HEK293 (cell line): ENCODE data around the gene FIGN.

Source experiments
- GLI2 ChIP-seq: fragments of 450-650 bp; formaldehyde crosslinking; IDR thresholded peaks from 2 replicates; pipeline ENCODE4; 2017; ENCODE audit warnings: missing biosample characterization, missing genetic modification characterization, low read depth, borderline replicate concordance
- IKZF3 ChIP-seq: fragments of 450-650 bp; IDR thresholded peaks from 2 replicates; pipeline ENCODE4 v1.5.0; 2018; ENCODE audit warnings: missing biosample characterization, mild to moderate bottlenecking, missing genetic modification characterization, moderate library complexity
- RBAK ChIP-seq: fragments of 450-650 bp; formaldehyde crosslinking; IDR thresholded peaks from 2 replicates; pipeline ENCODE4 v1.5.1; 2016; ENCODE audit warnings: missing biosample characterization, missing genetic modification characterization
- YY1 ChIP-seq: fragments of 450-650 bp; formaldehyde crosslinking; IDR thresholded peaks from 2 replicates; pipeline ENCODE4 v1.5.1; 2018; ENCODE audit warnings: missing biosample characterization, missing genetic modification characterization
- ZFP3 ChIP-seq: fragments of 450-650 bp; formaldehyde crosslinking; IDR thresholded peaks from 2 replicates; pipeline ENCODE4 v1.5.1; 2016; ENCODE audit warnings: low read depth, missing biosample characterization, missing genetic modification characterization
- ZNF138 ChIP-seq: fragments of 450-650 bp; formaldehyde crosslinking; IDR thresholded peaks from 2 replicates; pipeline ENCODE4 v1.5.1; 2016; ENCODE audit warnings: missing biosample characterization, missing genetic modification characterization, borderline replicate concordance
- ZNF140 ChIP-seq: fragments of 450-650 bp; formaldehyde crosslinking; IDR thresholded peaks from 2 replicates; pipeline ENCODE4 v1.5.1; 2016; ENCODE audit warnings: missing biosample characterization, missing genetic modification characterization
- ZNF146 ChIP-seq: fragments of 450-650 bp; formaldehyde crosslinking; IDR thresholded peaks from 2 replicates; pipeline ENCODE4 v1.5.1; 2016; ENCODE audit warnings: missing biosample characterization, missing genetic modification characterization
- ZNF16 ChIP-seq: fragments of 450-650 bp; formaldehyde crosslinking; IDR thresholded peaks from 2 replicates; pipeline ENCODE4 v1.5.1; 2016; ENCODE audit warnings: low read depth, missing biosample characterization, missing genetic modification characterization
- ZNF19 ChIP-seq: fragments of 450-650 bp; formaldehyde crosslinking; IDR thresholded peaks from 2 replicates; pipeline ENCODE4; 2016; ENCODE audit warnings: missing biosample characterization, missing genetic modification characterization, low read depth
- ZNF324 ChIP-seq: fragments of 450-650 bp; formaldehyde crosslinking; IDR thresholded peaks from 2 replicates; pipeline ENCODE4 v1.5.1; 2016; ENCODE audit warnings: missing biosample characterization, missing genetic modification characterization
- ZNF341 ChIP-seq: fragments of 450-650 bp; formaldehyde crosslinking; IDR thresholded peaks from 2 replicates; pipeline ENCODE4; 2016; ENCODE audit warnings: low read depth, missing biosample characterization, missing genetic modification characterization
- ZNF391 ChIP-seq: fragments of 450-650 bp; formaldehyde crosslinking; IDR thresholded peaks from 2 replicates; pipeline ENCODE4 v1.5.1; 2016; ENCODE audit warnings: low read depth, missing biosample characterization, missing genetic modification characterization, borderline replicate concordance
- ZNF426 ChIP-seq: fragments of 450-650 bp; formaldehyde crosslinking; IDR thresholded peaks from 2 replicates; pipeline ENCODE4 v1.5.1; 2017; ENCODE audit warnings: missing biosample characterization, missing genetic modification characterization, mild to moderate bottlenecking, inconsistent platforms, moderate library complexity
- ZNF473 ChIP-seq: fragments of 450-650 bp; formaldehyde crosslinking; IDR thresholded peaks from 2 replicates; pipeline ENCODE4 v1.5.1; 2017; ENCODE audit warnings: missing biosample characterization, missing genetic modification characterization
- ZNF501 ChIP-seq: fragments of 450-650 bp; formaldehyde crosslinking; IDR thresholded peaks from 2 replicates; pipeline ENCODE4 v1.5.1; 2016; ENCODE audit warnings: missing biosample characterization, missing genetic modification characterization
- ZNF529 ChIP-seq: fragments of 450-650 bp; formaldehyde crosslinking; IDR thresholded peaks from 2 replicates; pipeline ENCODE4 v1.5.1; 2017; ENCODE audit warnings: missing genetic modification characterization, missing biosample characterization; ENCODE audit not compliant: insufficient replicate concordance
- ZNF549 ChIP-seq: fragments of 450-650 bp; IDR thresholded peaks from 2 replicates; pipeline ENCODE4 v1.5.1; 2018; ENCODE audit warnings: missing biosample characterization, missing genetic modification characterization, mild to moderate bottlenecking, inconsistent platforms, moderate library complexity
- ZNF561 ChIP-seq: fragments of 450-650 bp; IDR thresholded peaks from 2 replicates; pipeline ENCODE4 v1.5.1; 2018; ENCODE audit warnings: missing biosample characterization, missing genetic modification characterization, borderline replicate concordance
- ZNF585B ChIP-seq: fragments of 450-650 bp; formaldehyde crosslinking; IDR thresholded peaks from 2 replicates; pipeline ENCODE4 v1.5.1; 2016; ENCODE audit warnings: missing biosample characterization, missing genetic modification characterization
- ZNF747 ChIP-seq: fragments of 450-650 bp; formaldehyde crosslinking; IDR thresholded peaks from 2 replicates; pipeline ENCODE4 v1.5.1; 2016; ENCODE audit warnings: missing biosample characterization, missing genetic modification characterization
- TF ChIP-seq, protein P1 (sequence below): fragments of 450-650 bp; formaldehyde crosslinking; IDR thresholded peaks from 2 replicates; pipeline ENCODE4 v1.5.1; 2016; ENCODE audit warnings: missing biosample characterization, missing genetic modification characterization, borderline replicate concordance
- TF ChIP-seq, protein P2 (sequence below): sonication (generic); formaldehyde crosslinking; IDR thresholded peaks from 2 replicates; pipeline ENCODE4 v1.8.1; 2022; ENCODE audit warnings: mild to moderate bottlenecking, moderate library complexity, missing genetic modification reagents
- TF ChIP-seq, protein P3 (sequence below): fragments of 450-650 bp; formaldehyde crosslinking; IDR thresholded peaks from 2 replicates; pipeline ENCODE4 v1.5.1; 2016; ENCODE audit warnings: missing biosample characterization, missing genetic modification characterization
- TF ChIP-seq, protein P4 (sequence below): fragments of 450-650 bp; formaldehyde crosslinking; IDR thresholded peaks from 2 replicates; pipeline ENCODE4 v1.5.1; 2016; ENCODE audit warnings: missing biosample characterization, missing genetic modification characterization
- TF ChIP-seq, protein P5 (sequence below): fragments of 450-650 bp; formaldehyde crosslinking; IDR thresholded peaks from 2 replicates; pipeline ENCODE4 v1.5.1; 2016; ENCODE audit warnings: missing biosample characterization, missing genetic modification characterization
- TF ChIP-seq, protein P6 (sequence below): fragments of 450-650 bp; formaldehyde crosslinking; IDR thresholded peaks from 2 replicates; pipeline ENCODE4 v1.5.1; 2017; ENCODE audit warnings: missing biosample characterization, missing genetic modification characterization

FIGN gene

DNA sequence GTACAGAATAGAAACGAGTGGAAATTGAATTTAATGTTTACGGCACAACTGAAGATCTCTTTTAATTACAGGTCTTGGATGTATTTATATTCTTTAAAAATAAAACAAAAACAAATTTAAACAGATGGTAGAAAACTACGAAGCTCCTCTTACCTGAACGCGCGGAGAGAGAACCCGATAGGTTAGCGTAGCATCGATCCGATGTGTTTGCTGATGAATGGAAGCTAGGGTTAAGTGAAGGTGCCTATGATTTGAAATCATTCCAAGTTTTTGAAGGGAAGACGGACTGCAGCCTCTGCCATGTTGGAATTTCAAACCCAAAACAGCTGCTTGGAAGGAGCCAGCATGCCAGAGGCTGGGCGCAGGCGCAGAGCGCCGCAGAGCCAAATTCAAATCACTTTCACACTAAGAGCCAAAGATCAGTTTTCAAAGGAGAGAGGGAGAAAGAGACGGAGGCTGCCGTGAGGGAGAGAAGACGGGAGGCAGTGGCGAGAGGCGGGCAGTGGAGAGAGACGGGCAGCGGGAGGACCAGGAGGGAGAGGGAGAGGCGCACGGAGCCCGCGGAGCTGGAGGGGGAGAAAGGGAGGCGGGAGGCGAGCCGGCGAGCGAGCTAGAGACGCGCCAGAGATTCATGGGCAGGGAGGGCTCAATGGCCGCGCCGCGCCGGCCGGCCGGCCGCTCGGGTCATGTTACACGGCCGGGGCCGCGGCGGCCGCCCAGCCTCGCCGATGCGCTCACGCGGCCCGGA lies at the start of gene FIGN (continued):
- TF ChIP-seq, protein P1, sequence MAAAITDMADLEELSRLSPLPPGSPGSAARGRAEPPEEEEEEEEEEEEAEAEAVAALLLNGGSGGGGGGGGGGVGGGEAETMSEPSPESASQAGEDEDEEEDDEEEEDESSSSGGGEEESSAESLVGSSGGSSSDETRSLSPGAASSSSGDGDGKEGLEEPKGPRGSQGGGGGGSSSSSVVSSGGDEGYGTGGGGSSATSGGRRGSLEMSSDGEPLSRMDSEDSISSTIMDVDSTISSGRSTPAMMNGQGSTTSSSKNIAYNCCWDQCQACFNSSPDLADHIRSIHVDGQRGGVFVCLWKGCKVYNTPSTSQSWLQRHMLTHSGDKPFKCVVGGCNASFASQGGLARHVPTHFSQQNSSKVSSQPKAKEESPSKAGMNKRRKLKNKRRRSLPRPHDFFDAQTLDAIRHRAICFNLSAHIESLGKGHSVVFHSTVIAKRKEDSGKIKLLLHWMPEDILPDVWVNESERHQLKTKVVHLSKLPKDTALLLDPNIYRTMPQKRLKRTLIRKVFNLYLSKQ = no peak
- no peak for TF ChIP-seq ZNF146 (tag by site-specific recombination)
- no peak for TF ChIP-seq ZNF561 (tag by site-specific recombination)
- TF ChIP-seq ZNF324 = no peak
- no peak for TF ChIP-seq ZNF426
- TF ChIP-seq GLI2 = no peak
- TF ChIP-seq ZNF747 (tag by site-specific recombination) = no peak
- TF ChIP-seq ZNF501 (tag by site-specific recombination) = peak; percentile 41; the same call in 1 of the 2 replicates
- TF ChIP-seq, protein P2, sequence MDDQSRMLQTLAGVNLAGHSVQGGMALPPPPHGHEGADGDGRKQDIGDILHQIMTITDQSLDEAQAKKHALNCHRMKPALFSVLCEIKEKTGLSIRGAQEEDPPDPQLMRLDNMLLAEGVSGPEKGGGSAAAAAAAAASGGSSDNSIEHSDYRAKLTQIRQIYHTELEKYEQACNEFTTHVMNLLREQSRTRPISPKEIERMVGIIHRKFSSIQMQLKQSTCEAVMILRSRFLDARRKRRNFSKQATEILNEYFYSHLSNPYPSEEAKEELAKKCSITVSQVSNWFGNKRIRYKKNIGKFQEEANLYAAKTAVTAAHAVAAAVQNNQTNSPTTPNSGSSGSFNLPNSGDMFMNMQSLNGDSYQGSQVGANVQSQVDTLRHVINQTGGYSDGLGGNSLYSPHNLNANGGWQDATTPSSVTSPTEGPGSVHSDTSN (CRISPR knock-in tag) = no peak
- no peak for TF ChIP-seq ZNF549 (tag by site-specific recombination)
- TF ChIP-seq ZNF341 = no peak
- TF ChIP-seq ZNF473 = no peak
- TF ChIP-seq, protein P3, sequence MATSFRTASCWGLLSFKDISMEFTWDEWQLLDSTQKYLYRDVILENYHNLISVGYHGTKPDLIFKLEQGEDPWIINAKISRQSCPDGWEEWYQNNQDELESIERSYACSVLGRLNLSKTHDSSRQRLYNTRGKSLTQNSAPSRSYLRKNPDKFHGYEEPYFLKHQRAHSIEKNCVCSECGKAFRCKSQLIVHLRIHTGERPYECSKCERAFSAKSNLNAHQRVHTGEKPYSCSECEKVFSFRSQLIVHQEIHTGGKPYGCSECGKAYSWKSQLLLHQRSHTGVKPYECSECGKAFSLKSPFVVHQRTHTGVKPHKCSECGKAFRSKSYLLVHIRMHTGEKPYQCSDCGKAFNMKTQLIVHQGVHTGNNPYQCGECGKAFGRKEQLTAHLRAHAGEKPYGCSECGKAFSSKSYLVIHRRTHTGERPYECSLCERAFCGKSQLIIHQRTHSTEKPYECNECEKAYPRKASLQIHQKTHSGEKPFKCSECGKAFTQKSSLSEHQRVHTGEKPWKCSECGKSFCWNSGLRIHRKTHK = no peak
- TF ChIP-seq IKZF3 = peak; percentile 79
- TF ChIP-seq ZFP3 = no peak
- no peak for TF ChIP-seq ZNF529 (tag by site-specific recombination)
- TF ChIP-seq ZNF138 = no peak
- TF ChIP-seq ZNF140 (tag by site-specific recombination) = no peak
- TF ChIP-seq, protein P4, sequence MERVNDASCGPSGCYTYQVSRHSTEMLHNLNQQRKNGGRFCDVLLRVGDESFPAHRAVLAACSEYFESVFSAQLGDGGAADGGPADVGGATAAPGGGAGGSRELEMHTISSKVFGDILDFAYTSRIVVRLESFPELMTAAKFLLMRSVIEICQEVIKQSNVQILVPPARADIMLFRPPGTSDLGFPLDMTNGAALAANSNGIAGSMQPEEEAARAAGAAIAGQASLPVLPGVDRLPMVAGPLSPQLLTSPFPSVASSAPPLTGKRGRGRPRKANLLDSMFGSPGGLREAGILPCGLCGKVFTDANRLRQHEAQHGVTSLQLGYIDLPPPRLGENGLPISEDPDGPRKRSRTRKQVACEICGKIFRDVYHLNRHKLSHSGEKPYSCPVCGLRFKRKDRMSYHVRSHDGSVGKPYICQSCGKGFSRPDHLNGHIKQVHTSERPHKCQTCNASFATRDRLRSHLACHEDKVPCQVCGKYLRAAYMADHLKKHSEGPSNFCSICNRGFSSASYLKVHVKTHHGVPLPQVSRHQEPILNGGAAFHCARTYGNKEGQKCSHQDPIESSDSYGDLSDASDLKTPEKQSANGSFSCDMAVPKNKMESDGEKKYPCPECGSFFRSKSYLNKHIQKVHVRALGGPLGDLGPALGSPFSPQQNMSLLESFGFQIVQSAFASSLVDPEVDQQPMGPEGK (tag by site-specific recombination) = no peak
- TF ChIP-seq ZNF585B (tag by site-specific recombination) = no peak
- TF ChIP-seq RBAK (tag by site-specific recombination) = no peak
- no peak for TF ChIP-seq ZNF19 (tag by site-specific recombination)
- TF ChIP-seq, protein P5, sequence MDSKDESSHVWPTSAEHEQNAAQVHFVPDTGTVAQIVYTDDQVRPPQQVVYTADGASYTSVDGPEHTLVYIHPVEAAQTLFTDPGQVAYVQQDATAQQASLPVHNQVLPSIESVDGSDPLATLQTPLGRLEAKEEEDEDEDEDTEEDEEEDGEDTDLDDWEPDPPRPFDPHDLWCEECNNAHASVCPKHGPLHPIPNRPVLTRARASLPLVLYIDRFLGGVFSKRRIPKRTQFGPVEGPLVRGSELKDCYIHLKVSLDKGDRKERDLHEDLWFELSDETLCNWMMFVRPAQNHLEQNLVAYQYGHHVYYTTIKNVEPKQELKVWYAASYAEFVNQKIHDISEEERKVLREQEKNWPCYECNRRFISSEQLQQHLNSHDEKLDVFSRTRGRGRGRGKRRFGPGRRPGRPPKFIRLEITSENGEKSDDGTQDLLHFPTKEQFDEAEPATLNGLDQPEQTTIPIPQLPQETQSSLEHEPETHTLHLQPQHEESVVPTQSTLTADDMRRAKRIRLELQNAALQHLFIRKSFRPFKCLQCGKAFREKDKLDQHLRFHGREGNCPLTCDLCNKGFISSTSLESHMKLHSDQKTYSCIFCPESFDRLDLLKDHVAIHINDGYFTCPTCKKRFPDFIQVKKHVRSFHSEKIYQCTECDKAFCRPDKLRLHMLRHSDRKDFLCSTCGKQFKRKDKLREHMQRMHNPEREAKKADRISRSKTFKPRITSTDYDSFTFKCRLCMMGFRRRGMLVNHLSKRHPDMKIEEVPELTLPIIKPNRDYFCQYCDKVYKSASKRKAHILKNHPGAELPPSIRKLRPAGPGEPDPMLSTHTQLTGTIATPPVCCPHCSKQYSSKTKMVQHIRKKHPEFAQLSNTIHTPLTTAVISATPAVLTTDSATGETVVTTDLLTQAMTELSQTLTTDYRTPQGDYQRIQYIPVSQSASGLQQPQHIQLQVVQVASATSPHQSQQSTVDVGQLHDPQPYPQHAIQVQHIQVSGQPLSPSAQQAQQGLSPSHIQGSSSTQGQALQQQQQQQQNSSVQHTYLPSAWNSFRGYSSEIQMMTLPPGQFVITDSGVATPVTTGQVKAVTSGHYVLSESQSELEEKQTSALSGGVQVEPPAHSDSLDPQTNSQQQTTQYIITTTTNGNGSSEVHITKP (tag by site-specific recombination) = no peak
- TF ChIP-seq ZNF16 (tag by site-specific recombination) = no peak
- TF ChIP-seq YY1 = peak; percentile 45; the same call in 1 of the 2 replicates
- TF ChIP-seq, protein P6, sequence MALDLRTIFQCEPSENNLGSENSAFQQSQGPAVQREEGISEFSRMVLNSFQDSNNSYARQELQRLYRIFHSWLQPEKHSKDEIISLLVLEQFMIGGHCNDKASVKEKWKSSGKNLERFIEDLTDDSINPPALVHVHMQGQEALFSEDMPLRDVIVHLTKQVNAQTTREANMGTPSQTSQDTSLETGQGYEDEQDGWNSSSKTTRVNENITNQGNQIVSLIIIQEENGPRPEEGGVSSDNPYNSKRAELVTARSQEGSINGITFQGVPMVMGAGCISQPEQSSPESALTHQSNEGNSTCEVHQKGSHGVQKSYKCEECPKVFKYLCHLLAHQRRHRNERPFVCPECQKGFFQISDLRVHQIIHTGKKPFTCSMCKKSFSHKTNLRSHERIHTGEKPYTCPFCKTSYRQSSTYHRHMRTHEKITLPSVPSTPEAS (tag by site-specific recombination) = no peak
- TF ChIP-seq ZNF391 = no peak
